GM12873 (cell line): ENCODE measurements around the gene CD109.

Source experiments
- CTCF ChIP-seq: IDR thresholded peaks from 2 replicates; pipeline ENCODE4 v1.5.1; 2012; ENCODE audit warnings: low read depth, mild to moderate bottlenecking, moderate library complexity, low read length, control low read depth; ENCODE audit not compliant: insufficient read depth; ENCODE audit errors: missing control alignments

Gene CD109

DNA sequence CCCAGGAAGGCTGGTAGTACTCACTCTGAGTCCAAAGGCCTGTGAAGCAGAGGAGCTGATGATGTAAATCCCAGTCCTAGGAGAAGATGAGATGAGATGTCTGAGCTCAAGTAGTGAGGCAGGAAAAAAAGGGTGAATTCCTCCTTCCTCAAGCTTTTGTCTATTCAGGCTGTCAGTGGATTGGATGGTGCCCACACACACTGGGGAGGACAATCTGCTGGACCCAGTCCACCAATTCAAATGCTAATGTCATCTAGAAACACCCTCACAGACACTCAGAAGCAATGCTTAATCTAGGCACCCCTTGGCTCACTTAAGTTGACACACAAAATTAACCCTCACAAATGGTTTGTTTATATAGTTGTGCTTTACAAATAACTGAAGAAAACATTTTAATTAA, 94.6 kb downstream of the CD109 start:
- TF ChIP-seq CTCF: no peak

- TF ChIP-seq CTCF: no peak
Observed at GRCh38 chr6:73791336-73791735, 95.3 kb downstream of the CD109 start.

- no peak for TF ChIP-seq CTCF
Observed at GRCh38 chr6:73792738-73793137, 96.7 kb downstream of the CD109 start.

DNA sequence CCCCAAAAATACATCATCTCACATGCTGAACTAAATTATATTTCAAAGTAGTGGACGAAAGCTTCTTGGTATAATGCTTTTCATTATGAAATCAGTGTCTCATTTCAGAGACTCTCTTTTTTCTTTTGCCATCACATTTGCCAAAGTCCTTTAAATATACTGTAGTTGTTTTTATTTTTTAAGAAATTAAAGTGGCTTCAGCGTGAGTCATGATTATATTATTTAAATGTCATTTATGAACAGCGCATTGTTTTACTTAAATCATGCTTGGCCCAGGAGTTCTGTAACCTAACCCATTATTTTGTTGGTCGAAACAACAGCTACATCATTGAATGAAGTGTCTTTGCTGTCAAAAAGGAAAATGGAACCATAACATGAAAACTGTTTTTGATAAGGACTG, 100.9 kb downstream of the CD109 start:
- TF ChIP-seq CTCF: no peak

GRCh38 chr6:73797861-73798260, 101.9 kb downstream of the CD109 start:
- no peak for TF ChIP-seq CTCF

GRCh38 chr6:73798592-73798991, 102.6 kb downstream of the CD109 start:
- TF ChIP-seq CTCF: peak; percentile 39

DNA sequence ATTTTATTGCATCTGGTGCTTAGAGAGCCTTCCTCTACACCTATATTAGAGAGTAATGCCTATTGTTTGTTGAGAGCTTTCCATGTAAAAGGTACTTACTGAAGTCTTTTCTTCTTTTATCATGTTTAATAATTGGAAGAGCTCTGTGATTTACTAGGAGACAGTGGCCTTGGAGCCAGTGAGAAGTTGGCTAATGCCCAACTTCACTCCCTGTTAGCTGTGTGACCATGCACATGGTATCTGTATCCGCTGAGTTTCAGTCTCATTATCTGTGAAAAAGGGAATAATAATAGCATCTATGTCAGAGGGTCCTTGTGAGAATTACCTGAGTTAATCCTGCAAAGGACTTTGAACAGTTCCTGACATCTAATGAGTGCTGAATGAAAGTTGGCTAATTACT, 105.0 kb downstream of the CD109 start:
- no peak for TF ChIP-seq CTCF

DNA sequence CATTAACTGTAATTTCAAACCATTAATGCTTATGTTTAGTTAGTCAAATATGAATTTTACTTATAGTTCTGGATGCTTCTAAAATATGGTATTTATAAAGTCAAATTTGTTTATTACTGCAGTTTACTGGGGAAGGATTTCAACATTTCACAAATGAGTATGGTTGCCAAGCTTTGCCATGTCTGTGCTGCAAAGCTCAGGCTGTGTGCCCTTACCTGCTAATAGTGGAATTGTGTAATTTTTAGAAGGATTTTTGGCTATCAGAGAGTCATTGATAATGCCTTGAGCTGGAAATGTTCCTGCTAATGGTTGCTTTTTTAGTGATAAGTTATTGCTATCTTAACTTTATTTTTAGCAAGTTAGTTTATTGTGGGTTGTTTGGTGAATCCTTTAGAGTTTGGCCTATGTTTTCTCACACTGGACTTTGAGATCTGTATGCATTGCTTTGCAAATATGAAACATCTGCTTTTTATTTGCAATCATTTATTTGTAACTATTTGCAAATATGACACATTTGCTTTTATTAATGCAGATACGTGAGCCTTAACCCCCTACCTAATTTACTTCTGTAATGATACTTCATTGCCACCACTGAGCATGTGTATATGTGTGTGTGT, 105.8 kb downstream of the CD109 start:
- TF ChIP-seq CTCF: no peak
